ENCODE measurements around the gene NOS2.

GRCh38 chr17:27824176-27824715 lies 23.9 kb upstream of the NOS2 start:
- TF ChIP-seq CTCF (IDR thresholded peaks at IDR 0.05) (no peak), EP300 (IDR thresholded peaks at IDR 0.05; ENCODE audit: low read depth) (no peak), POLR2A (IDR thresholded peaks at IDR 0.05) (no peak)

Measured in transverse colon (tissue), 3 donors.